ENCODE results near the gene FKBP10. TPM values are rescaled to one million over a fixed set of nuclear protein-coding genes. Genes with fewer than 3 reads are reported as not detected.

The FKBP10 gene
- total and polyA plus RNA-seq, 7 donors: 3.9 to 9.5 (median 5.7) TPM

- WGBS, 3 donors: 76 to 79% (median 79%) methylated on average over 12 of the region's 12 CpGs
- Histone ChIP-seq H3K9me3 (no peaks in the 10 kb centered on the region), H3K4me1 (no peaks in the 10 kb centered on the region), H3K27me3 (ENCODE audit: insufficient read depth in 3 of 3, low read length in 2 of 3) (no peaks in the 10 kb centered on the region), H3K36me3 (ENCODE audit: insufficient read depth in 1 of 2, low read depth in 1 of 2) (peaks cover 0 to 34% of the 10 kb centered on the region in 2 donors), H3K27ac (no peak overlapping the region), H3K4me3 (no peak overlapping the region)
- ATAC-seq (no peak), DNase-seq (no peak)
- TF ChIP-seq CTCF (IDR thresholded peaks at IDR 0.05): no peak
- intact Hi-C loops (cut with DNase I): loop anchor here in 1 of 2 donors (1.0 kb wide), 1 partner anchor 19 kb away; no protein-coding TSS in a partner anchor
Measured at GRCh38 chr17:41822216-41823140, 9.7 kb downstream of the FKBP10 start.

GRCh38 chr17:41823141-41823524, 10.3 kb downstream of the FKBP10 start:
- H3K4me1 ChIP-seq: no peaks in the 10 kb centered on the region
- H3K36me3 ChIP-seq (ENCODE audit: insufficient read depth in 1 of 2, low read depth in 1 of 2): peaks cover 0 to 40% of the 10 kb centered on the region in 2 donors
- H3K27ac ChIP-seq: no peak overlapping the region
- no peak overlapping the region for H3K4me3 ChIP-seq
- H3K27me3 ChIP-seq (ENCODE audit: insufficient read depth in 3 of 3, low read length in 2 of 3): no peaks in the 10 kb centered on the region
- 90 to 95% (median 91%) methylated on average over 1 of the region's 1 CpG for WGBS, 3 donors
- intact Hi-C loops (cut with DNase I): loop anchor here in 1 of 2 donors (1.0 kb wide), 1 partner anchor 20 kb away; no protein-coding TSS in a partner anchor
- DNase-seq (no peak), ATAC-seq (no peak)
- no peak for TF ChIP-seq CTCF (IDR thresholded peaks at IDR 0.05)
- H3K9me3 ChIP-seq: no peaks in the 10 kb centered on the region

- H3K27me3 ChIP-seq (ENCODE audit: insufficient read depth in 3 of 3, low read length in 2 of 3): no peaks in the 10 kb centered on the region
- peaks cover 0 to 45% of the 10 kb centered on the region in 2 donors for H3K36me3 ChIP-seq (ENCODE audit: insufficient read depth in 1 of 2, low read depth in 1 of 2)
- DNase-seq (peak in 1 of 2 donors; percentile 26), ATAC-seq (no peak)
- 79 to 88% (median 79%) methylated on average over 7 of the region's 7 CpGs for WGBS, 3 donors
- intact Hi-C loops (cut with DNase I): loop anchor here in 1 of 2 donors (1.0 kb wide), 1 partner anchor 20 kb away; no protein-coding TSS in a partner anchor
- no peaks in the 10 kb centered on the region for H3K9me3 ChIP-seq
- TF ChIP-seq CTCF (IDR thresholded peaks at IDR 0.05): no peak
- no peaks in the 10 kb centered on the region for H3K4me1 ChIP-seq
- H3K27ac ChIP-seq: no peak overlapping the region
- H3K4me3 ChIP-seq: no peak overlapping the region
Measured at GRCh38 chr17:41823580-41823979, 10.8 kb downstream of the FKBP10 start.

GRCh38 chr17:41824086-41824485, 11.3 kb downstream of the FKBP10 start:
- no peak for DNase-seq
- 47 to 60% (median 48%) methylated on average over 7 of the region's 7 CpGs for whole genome bisulfite sequencing, 3 donors

More at GRCh38 chr17:41824086-41824485, 11.3 kb downstream of the FKBP10 start:
- Histone ChIP-seq H3K4me1 (no peaks in the 10 kb centered on the region), H3K9me3 (no peaks in the 10 kb centered on the region), H3K36me3 (ENCODE audit: insufficient read depth in 1 of 2, low read depth in 1 of 2) (peaks cover 0 to 50% of the 10 kb centered on the region in 2 donors), H3K4me3 (no peak overlapping the region), H3K27ac (no peak overlapping the region), H3K27me3 (ENCODE audit: insufficient read depth in 3 of 3, low read length in 2 of 3) (no peaks in the 10 kb centered on the region)
- intact Hi-C loops (cut with DNase I): no loop called here
- ATAC-seq: no peak
- no peak for TF ChIP-seq CTCF (IDR thresholded peaks at IDR 0.05)

Data from psoas muscle (tissue), 8 donors.